Measurements from ENCODE around the gene FAF2. TPM values are rescaled to one million over a fixed set of nuclear protein-coding genes. Genes with fewer than 3 reads are reported as not detected.
"Not testable (repeated sequence)": the region's sequence is repeated elsewhere in the genome, so short reads cannot be mapped to it uniquely, and the experiment has no call there.

FAF2 gene
- total RNA-seq, 1 donor, result 15.9 TPM

DNA sequence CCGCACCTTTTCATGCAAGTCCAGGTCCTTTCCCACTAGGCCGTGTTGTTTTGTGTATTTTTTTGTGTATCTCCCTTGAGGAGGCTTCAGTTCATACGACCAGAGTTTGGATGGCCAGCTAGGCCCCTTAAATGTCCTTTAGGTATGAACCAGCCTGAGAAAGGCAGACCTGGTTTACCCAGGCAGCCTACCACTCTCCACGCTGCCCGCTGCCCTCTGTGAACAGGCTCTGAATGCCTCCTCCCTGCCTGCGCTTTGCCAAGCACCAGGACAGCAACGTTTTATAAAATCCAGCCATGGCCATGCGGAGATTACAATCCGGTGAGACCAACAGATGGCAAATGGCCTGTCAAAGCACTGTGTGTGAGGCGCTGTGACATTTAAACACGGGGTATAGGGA lies 31.2 kb upstream of the FAF2 start:
- no peak for DNase-seq (ENCODE audit: low read depth in 2 of 3, low spot score in 2 of 3)

DNA sequence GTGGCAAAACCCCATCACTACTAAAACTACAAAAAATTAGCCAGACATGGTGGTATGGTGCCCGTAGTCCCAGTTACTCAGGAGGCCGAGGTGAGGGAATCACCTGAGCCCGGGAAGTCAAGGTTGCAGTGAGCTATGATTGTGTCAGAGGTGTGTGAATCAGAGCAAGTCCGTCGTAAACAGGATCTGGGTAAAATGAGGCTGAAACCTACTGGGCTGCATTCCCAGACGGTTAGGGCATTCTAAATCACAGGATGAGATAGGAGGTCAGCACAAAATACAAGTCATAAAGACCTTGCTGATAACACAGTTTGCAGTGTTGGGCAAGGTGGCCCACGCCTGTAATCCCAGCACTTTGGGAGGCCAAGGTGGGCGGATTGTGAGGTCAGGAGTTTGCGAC lies 29.9 kb upstream of the FAF2 start:
- DNase-seq (ENCODE audit: low read depth in 2 of 3, low spot score in 2 of 3), result no peak

DNA sequence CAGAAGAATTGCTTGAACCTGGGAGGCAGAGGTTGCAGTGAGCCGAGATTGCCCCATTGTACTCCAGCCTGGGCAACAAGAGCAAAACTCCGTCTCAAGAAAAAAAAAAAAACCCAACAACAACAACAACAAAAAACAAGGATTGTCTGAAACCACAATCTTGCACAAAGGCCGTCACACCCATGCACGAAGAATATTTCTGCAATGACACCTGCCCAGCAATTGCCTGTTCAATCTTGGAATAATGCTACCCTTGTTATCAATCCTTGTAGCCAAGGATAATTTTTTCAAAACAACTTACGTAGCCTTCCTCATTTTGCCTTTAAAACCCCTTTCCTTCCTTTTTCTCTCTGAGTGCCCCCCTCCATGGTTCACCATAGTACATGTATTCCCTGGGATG lies 28.1 kb upstream of the FAF2 start:
- DNase-seq (ENCODE audit: low read depth in 2 of 3, low spot score in 2 of 3), result no peak

DNA sequence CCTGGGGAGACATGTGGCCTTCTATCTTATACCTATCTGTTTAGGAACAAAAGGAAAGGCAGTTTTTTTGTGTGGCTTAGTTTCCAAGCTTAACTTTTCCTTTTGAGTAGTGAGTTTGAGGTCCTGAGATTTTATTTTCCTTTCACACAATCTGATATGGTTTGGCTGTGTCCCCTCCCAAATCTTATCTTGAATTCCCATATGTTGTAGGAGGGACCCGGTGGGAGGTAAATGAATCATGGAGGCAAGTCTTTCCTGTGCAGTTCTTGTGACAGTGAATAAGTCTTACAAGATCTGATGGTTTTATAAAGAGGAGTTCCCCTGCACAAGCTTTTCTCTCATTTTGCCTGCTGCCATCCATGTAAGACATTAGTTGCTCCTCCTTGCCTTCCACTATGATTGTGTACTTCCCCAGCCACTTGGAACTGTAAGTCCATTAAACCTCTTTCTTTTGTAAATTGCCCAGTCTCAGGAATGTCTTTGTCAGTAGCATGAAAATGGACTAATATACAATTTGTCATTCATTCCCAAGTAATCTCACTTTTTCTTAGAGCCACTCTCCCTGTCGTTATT lies 27.1 kb upstream of the FAF2 start:
- no peak for DNase-seq (ENCODE audit: low read depth in 2 of 3, low spot score in 2 of 3)

DNA sequence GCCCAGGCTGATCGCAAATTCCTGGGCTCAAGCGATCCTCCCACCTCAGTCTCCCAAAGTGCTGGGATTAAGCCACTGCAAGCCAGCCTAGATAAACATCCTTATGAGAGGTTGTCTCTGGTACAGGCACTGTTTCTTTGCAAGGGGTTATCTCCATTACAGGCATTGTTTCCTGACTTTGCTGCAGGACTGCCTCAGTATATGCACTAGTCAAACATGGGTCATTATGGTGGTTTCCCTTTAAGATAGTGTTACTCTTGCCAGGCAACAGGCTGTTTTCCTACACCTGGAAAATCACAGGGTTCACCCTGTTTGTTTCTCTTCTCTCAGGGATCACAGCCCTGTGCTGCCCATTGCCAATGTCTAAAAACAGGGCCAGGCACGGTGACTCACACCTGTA lies 24.0 kb upstream of the FAF2 start:
- DNase-seq (ENCODE audit: low read depth in 2 of 3, low spot score in 2 of 3), result no peak

DNA sequence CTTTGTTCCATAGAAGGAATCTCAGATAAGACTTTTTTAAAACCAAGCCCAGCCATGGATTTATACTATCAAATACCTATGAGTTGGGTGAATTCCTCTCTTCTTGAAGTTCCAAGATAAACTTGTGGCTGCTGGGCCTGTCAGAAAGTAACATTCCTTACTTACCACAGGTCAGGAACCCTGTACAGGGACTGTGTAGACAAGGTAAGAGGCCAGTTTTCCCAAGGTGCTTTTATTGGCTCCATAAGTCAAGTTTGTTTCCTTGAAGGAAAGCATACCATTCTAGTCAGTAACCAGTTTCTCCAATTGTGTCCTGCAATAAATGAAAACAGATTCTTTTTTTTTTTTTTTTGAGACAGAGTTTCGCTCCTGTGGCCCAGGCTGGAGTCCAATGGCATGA lies 23.0 kb upstream of the FAF2 start:
- no peak for DNase-seq (ENCODE audit: low read depth in 2 of 3, low spot score in 2 of 3)

DNA sequence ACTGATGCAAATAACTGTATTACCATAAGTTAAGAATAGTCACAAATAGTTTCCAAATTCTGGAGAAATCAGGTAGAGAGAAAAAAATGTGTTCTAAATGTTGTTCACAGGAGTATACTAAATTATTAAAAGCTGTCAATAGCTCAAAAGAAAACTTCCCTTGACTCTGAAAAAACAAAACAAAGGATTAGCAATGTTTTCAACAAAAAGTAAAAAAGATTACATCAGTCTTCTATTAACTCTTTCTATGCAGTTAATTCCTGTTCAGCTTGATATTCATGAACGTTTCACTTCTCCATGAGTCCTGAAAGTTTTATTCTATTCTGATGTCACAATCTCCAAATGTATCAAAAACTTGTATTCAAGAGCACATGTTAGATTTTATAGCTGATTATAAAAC lies 22.4 kb upstream of the FAF2 start:
- DNase-seq (ENCODE audit: low read depth in 2 of 3, low spot score in 2 of 3), result no peak

DNA sequence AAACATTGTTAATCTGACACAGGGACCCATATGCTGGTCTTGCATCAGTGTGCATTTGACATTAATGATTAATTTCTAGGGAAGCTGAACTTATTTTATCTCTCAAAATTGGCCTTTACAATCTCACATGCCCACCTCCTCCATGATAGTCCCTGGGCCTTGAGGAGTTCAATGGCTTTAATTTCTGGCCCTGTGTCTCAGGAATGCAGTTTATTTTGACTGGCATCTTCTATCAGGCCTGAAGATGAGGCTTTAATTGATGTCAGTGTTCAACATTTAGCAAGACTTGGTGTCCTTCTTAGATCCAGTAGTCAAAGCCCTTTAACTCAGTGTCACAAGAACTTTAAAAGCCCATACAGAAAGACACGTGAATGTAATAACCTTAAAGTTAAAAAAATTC lies 21.3 kb upstream of the FAF2 start:
- no peak for DNase-seq (ENCODE audit: low read depth in 2 of 3, low spot score in 2 of 3)

DNA sequence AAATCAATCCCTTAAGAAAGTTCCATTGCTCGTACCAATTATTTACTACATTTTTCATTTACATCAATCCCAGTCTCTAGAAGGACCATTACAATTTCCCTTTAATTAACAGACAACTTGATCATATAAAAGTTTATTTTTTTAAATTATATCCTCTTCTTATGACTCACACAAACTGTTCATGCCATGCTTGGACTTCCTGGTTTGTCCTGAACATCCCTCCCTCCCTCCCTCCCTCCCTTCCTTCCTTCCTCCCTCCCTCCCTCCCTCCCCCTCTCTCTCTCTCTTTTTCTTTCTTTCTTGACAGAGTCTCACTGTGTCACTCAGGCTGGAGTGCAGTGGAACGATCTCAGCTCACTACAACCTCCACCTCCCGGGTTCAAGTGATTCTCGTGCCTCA lies 20.2 kb upstream of the FAF2 start:
- no peak for DNase-seq (ENCODE audit: low read depth in 2 of 3, low spot score in 2 of 3)

DNA sequence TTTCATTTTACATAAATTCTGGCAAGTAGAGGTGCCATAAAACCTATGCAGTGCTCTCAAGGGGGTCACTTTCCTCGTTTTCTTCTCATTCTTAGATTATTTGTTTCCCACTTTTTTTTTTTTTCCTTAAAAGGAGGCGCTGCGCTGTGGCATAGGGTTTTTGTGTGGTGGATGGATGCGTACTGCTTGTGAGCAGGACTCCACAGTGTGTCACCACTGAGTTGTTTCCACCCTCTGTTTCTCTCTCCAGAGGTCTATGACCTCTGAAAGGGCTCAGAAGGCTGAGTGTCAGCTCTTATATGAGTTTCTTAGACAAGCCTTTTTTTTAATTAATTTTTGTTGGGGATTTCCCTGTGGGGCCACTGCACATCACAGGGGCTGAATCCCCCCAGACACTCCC lies 18.2 kb upstream of the FAF2 start:
- no peak for DNase-seq (ENCODE audit: low read depth in 2 of 3, low spot score in 2 of 3)

DNA sequence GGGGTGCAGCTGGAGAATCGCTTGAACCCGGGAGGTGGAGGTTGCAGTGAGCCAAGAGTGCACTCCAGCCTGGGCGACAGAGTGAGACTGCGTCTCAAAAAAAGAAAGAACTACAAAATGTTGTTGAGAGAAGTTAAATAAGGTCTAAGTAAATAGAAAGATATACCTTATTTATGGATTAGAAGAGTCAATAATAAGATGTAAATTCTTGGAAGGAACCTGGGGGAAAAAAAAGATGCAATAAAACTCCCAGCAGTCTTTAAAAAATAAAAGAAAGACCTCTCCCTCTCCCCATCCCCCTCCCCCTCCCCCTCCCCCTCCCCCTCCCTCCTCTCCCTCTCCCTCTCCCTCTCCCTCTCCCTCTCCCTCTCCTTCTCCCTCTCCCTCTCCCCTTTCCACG lies 15.5 kb upstream of the FAF2 start:
- DNase-seq (ENCODE audit: low read depth in 2 of 3, low spot score in 2 of 3), result no peak

DNA sequence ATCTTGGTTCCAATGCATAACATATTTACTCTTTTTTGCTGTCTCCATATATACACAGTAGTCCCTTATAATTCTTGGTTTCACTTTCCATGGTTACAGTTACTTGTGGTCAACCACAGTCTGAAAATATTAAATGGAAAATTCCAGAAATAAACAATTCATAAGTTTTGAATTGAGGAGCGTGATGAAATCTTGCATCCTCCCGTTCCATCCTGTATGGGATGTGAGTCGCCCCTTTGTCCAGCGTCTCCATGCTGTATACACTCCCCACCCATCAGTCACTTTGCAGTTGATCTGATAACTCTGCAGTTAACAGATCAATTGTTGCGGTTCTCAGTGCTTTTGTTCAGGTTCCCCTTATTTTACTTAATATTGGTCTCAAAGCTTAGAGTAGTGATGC lies 11.5 kb upstream of the FAF2 start:
- peak in 2 of 3 donors; percentile 41 to 51 for DNase-seq (ENCODE audit: low read depth in 2 of 3, low spot score in 2 of 3)

DNA sequence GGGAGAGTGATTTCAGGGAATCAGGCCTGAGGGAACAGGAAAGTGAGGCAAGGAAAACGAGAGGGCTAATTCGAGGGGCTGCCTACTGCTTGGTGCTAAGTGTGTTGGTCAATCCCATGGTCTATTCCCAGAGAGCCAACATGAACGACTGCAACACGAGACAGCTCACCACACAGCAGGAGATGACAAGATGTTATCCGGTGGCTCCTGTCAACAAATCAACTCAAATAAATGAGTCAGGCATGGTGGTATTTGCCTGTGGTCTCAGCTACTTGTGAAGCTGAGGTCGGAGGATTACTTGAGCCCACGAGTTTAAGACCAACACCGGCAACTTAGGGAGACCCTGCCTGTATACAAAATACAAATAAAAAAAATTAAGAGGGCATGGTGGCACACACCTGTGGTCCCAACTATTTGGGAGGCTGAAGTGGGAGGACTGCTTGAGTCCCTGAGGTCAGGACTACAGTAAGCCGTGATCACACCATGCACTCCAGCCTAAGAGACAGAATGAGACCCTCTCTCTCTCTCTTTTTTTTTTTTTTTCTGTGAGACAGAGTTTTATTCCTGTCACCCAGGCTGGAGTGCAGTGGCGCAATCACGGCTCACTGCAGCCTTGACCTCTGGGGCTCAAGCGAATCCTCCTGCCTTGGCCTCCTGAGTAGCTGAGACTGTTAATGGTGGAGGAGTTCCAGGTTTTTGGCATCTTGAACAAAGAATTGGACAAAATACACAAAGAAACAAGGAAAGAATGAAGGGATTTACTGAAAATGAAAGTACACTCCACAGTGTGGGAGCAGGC lies 9.0 kb upstream of the FAF2 start:
- DNase-seq (ENCODE audit: low read depth in 2 of 3, low spot score in 2 of 3), result no peak

DNA sequence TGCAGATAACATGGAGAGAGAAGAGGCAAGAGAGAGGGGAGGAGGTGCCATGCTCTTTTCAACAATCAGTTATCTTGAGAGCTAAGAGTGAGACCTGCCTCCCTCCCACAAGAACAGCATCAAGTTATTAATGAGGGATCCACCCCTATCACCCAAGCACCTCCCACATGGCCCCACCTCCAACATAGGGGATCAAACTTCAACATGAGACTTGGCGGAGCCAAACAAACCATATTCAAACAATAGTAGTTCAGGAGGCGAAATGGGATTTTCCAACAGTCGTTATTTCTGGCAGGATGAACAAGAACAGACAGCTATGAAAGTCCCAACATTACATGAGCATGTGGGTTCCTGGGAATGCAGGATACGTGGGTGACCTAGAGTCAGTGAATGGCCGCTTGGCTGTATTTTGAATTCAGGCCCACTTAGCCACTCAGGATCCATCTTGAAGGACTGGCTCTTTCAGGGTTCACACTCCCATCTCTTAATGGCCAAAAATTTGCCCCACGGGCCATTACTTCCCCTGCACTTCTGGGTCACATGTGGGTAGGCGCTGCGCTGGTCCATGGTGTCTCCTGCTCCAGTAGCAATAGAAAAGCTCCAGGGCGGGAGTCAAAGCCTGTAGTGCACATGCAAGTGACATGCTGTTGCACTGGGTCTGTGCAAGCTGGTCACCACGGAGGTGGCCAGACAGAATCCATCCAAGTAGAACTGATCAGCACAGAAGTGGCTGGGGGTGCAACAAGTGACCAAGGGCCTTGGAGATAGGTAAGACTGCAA lies 7.1 kb upstream of the FAF2 start:
- DNase-seq (ENCODE audit: low read depth in 2 of 3, low spot score in 2 of 3), result no peak

DNA sequence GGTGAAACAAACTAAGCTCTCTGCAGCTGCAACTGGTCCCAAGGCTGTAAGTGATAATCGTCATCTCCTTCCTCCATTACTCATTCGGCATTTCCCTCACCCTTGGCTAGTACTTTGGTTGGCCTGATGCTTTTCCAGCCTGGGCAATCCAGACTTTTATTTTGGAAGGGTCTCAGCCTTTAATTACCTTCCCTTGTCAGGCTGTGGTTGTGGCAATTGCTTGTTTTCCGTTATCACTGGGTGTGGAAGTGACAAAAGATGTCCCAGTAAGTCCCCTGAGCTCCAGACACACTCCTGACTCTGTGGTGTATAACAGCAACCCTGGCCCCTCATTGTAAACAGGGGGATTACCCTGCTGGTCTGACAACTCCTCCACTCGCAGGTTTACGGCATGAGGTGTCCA lies 6.3 kb upstream of the FAF2 start:
- DNase-seq (ENCODE audit: low read depth in 2 of 3, low spot score in 2 of 3), result peak in 2 of 3 donors; percentile 8 to 17

DNA sequence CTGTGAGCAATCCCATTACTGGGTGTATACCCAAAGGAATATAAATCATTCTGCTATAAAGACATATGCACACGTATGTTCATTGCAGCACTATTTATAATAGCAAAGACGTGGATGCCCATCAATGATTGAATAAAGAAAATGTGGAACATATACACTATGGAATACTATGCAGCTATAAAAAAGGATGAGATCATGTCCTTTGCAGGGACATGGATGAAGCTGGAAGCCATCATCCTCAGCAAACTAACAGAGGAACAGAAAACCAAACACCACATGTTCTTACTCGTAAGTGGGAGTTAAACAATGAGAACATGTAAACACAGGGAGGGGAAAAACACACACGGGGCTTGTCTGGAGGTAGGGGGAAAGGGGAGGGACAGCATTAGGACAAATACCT lies 5.3 kb upstream of the FAF2 start:
- not testable (repeated sequence) for DNase-seq (ENCODE audit: low read depth in 2 of 3, low spot score in 2 of 3)

DNA sequence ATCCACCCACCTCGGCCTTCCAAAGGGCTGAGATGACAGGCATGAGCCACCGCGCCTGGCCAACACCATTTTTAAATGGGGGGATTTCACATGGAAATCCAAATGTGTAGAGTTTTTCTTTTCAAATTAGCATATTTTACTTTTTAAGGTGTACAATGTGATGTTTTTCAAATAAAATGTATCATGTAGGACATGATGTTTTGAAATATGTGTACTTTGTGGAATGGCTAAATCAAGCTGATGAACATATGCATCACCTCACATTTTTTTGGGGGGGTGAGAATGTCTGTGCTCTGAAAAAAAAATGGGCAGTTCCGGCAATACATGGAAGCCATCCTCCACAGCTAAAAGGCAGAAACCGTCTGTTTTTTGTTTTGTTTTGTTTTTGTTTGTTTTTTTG lies 3.4 kb upstream of the FAF2 start:
- DNase-seq (ENCODE audit: low read depth in 2 of 3, low spot score in 2 of 3), result no peak

DNA sequence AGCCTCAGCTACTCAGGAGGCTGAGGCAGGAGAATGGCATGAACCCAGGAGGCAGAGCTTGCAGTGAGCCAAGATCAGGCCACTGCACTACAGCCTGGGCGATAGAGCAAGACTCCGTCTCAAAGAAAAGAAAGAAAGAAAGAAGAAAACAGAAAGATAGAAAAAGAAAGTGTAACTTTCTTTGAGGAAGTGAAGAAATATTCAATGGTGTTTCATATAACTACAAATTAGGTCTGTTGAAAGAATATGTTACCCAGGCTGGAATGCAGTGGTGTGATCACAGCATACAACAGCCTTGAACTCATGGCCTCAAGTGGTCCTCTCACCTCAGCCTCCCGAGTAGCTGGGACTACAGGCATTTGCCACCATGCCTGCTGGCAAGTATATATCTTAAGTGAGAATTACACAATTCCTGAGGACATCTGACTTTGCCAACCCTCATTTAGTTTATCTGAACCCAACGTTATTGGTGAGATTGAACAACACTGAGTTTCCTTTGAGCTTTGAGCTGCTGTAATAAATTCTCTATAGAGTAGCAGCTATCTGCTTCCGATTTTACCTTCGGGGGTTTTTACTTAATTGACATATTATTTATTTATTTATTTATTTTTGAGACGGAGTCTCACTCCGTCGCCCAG lies 2.0 kb upstream of the FAF2 start:
- DNase-seq (ENCODE audit: low read depth in 2 of 3, low spot score in 2 of 3), result no peak

DNA sequence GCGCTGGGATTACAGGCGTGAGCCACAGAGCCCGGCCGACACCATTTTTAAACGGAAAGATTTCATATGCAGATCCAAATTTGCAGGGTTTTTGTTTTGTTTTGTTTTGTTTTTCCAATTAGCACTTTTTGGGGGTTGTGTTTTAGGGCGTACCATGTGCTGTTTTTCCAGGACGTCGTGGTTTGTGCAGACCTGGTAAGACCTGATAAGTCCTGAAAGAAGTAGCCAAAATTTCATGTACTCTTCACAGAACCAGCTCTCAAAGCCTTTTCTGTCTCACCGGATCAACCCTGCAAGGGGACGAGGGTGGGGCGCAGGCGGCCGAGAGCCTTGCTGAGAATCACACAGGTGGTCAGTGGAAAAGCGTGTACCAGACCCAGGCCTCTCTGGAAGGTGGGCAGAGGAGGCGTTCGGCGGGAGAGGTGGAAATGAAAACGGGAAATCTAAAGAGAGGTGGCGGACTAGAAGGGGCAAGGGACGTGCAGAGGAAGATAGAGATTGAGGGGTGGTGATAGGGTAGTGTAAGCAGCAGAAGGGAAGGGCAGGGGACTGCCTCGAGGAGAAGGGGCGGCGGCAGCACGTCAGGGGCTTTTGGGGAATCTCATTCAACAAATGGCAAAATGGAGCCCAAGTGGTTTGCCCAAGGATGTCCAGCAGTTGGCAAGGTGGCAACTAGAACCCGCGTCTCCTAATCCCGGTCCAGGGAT lies 1.1 kb upstream of the FAF2 start:
- DNase-seq (ENCODE audit: low read depth in 2 of 3, low spot score in 2 of 3), result peak; percentile 11 to 48 (median 24)

DNA sequence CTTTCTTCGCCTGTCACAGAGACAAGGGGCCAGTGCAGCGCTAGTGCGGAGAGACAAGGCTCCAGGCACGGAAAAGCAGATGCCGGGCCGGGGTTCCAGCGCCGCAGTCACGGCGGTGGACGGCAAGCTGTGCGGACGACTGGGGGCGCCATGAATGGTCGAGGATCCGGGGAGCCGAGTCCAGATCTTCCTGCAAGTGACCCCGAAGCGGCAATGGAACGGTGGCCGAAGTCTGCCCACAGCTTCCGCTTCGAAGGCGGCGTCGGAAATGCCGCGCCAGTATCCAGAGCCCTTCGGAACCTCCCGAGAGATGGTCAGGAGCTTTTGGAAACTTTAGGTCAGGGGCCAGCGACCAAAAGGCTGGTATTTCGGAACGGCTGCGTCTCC lies 601 bp upstream of the FAF2 start:
- no peak for DNase-seq (ENCODE audit: low read depth in 2 of 3, low spot score in 2 of 3)

DNA sequence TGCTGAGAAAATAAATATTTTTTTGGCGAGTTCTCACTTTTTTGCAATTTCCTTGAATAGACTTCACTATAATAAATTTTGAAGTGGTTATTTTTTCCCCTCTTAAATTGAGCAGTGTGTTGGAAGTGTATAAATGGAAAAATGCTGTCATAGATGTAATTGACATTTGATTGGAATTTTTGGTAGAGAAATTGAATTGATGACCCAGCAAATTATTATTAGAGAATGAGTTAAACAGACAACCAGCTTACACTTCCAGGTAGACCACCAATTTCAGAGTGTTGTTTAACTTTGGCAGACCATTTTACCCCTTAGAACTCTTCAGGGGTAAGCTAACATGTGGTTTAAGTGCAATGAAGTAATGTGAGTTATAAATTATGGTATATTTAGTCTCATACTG lies 1.9 kb downstream of the FAF2 start:
- DNase-seq (ENCODE audit: low read depth in 2 of 3, low spot score in 2 of 3), result no peak

All from hematopoietic multipotent progenitor cell (in vitro differentiated cells).